HepG2 (cell line): ENCODE measurements around the gene GNA12. TPM values are rescaled to one million over a fixed set of nuclear protein-coding genes. Genes with fewer than 3 reads are reported as not detected.

Experiments used
- BHLHE40 ChIP-seq: IDR thresholded peaks from 2 replicates; pipeline ENCODE4 v1.6.1; 2011; ENCODE audit warnings: low read length, improper control_type of control experiment
- BORCS8-MEF2B ChIP-seq: sonication (generic); formaldehyde crosslinking; IDR thresholded peaks from 2 replicates; pipeline ENCODE4 v1.8.0; 2022; ENCODE audit warnings: mild to moderate bottlenecking, missing genetic modification reagents
- BRF2 ChIP-seq: sonication (generic); formaldehyde crosslinking; IDR thresholded peaks from 2 replicates; pipeline ENCODE4 v1.8.1; 2022; ENCODE audit warnings: mild to moderate bottlenecking, missing genetic modification reagents
- CBX1 ChIP-seq: IDR thresholded peaks from one replicate; pipeline ENCODE4 v1.6.1; 2016; ENCODE audit warnings: antibody characterized with exemption, low read depth
- MED13 ChIP-seq: sonication (generic); formaldehyde crosslinking; IDR thresholded peaks from 2 replicates; pipeline ENCODE4 v1.5.0; 2020; ENCODE audit warnings: missing genetic modification reagents
- MIER2 ChIP-seq: IDR thresholded peaks from 2 replicates; pipeline ENCODE4 v1.6.1; 2016; ENCODE audit warnings: missing biosample characterization, missing genetic modification reagents
- MYC ChIP-seq: sonication (generic); formaldehyde crosslinking; IDR thresholded peaks from 2 replicates; pipeline ENCODE4 v1.9.0; 2021; ENCODE audit warnings: missing genetic modification reagents, borderline replicate concordance
- NPAS2 ChIP-seq: sonication (generic); formaldehyde crosslinking; IDR thresholded peaks from 2 replicates; pipeline ENCODE4 v1.8.0; 2022; ENCODE audit warnings: mild to moderate bottlenecking, missing genetic modification reagents, borderline replicate concordance
- NR3C1 ChIP-seq: sonication (generic); formaldehyde crosslinking; IDR thresholded peaks from 2 replicates; pipeline ENCODE4 v1.4.0; 2020; ENCODE audit warnings: missing genetic modification reagents
- PLRG1 ChIP-seq: fragments of 450-650 bp; conservative IDR thresholded peaks from 2 replicates; pipeline ENCODE4 v1.6.1; 2016
- RAD21 ChIP-seq: fragments of 450-650 bp; formaldehyde crosslinking; IDR thresholded peaks from 2 replicates; pipeline ENCODE4 v1.5.0; 2020; ENCODE audit warnings: mild to moderate bottlenecking
- SRF ChIP-seq: IDR thresholded peaks from 2 replicates; pipeline ENCODE4 v1.6.1; 2011; ENCODE audit warnings: mild to moderate bottlenecking, low read depth, low read length, moderate library complexity
- SRSF4 ChIP-seq: fragments of 200-400 bp; formaldehyde crosslinking; IDR thresholded peaks from one replicate; pipeline ENCODE4 v1.6.1; 2018; ENCODE audit warnings: mild to moderate bottlenecking, low read depth, low read length, moderate library complexity; ENCODE audit not compliant: poor library complexity, severe bottlenecking
- TCF7 ChIP-seq: sonication (generic); IDR thresholded peaks from 2 replicates; pipeline ENCODE4 v1.6.1; 2016; ENCODE audit warnings: antibody characterized with exemption, low read depth
- TRIM24 ChIP-seq: sonication (generic); formaldehyde crosslinking; IDR thresholded peaks from 2 replicates; pipeline ENCODE4 v1.8.0; 2022; ENCODE audit warnings: mild to moderate bottlenecking, missing genetic modification reagents
- ZNF101 ChIP-seq: sonication (generic); formaldehyde crosslinking; IDR thresholded peaks from 2 replicates; pipeline ENCODE4 v1.4.0; 2020; ENCODE audit warnings: mild to moderate bottlenecking, low read depth, missing genetic modification reagents, borderline replicate concordance
- ZNF468 ChIP-seq: sonication (generic); formaldehyde crosslinking; IDR thresholded peaks from 2 replicates; pipeline ENCODE4 v1.8.0; 2022; ENCODE audit warnings: mild to moderate bottlenecking, moderate library complexity, missing genetic modification reagents
- ZNF546 ChIP-seq: sonication (generic); formaldehyde crosslinking; conservative IDR thresholded peaks from 2 replicates; pipeline ENCODE4 v1.8.1; 2023; ENCODE audit warnings: mild to moderate bottlenecking, missing genetic modification reagents
- polyA plus RNA-seq, 8 experiments: library from polyadenylated mRNA; depleted of rRNA in 3 of 8; stranded (reverse) in 7 of 8; unstranded in 1 of 8; fragments of >200 nt; fragmentation: Illumina TruSeq in 4 of 8; extraction: Trizol in 4 of 8; gene quantifications; 2 replicates each; pipeline versions ENCODE4 v1.2.1 to v1.2.3, GENCODE V29; 2011 to 2016; ENCODE audit warnings: low read depth in 4 of 8, missing spikeins in 1 of 8, mixed read lengths in 1 of 8; ENCODE audit not compliant: insufficient read depth in 1 of 8
- total RNA-seq, 5 experiments: library from RNA; depleted of rRNA; stranded (reverse); fragments of >200 nt; fragmentation: Illumina TruSeq; extraction: Trizol; gene quantifications; 2 replicates each; pipeline ENCODE4 v1.2.3, GENCODE V29; 2016; ENCODE audit warnings: low read depth in 1 of 5
- TF ChIP-seq, protein P1 (sequence below): sonication (generic); formaldehyde crosslinking; IDR thresholded peaks from 2 replicates; pipeline ENCODE4 v1.5.0; 2020; ENCODE audit warnings: mild to moderate bottlenecking, missing genetic modification reagents, moderate library complexity
- TF ChIP-seq, protein P2 (sequence below): IDR thresholded peaks from 2 replicates; pipeline ENCODE4 v1.6.1; 2012; ENCODE audit warnings: inconsistent platforms
- TF ChIP-seq, protein P3 (sequence below): sonication (generic); formaldehyde crosslinking; IDR thresholded peaks from 2 replicates; pipeline ENCODE4 v1.4.0; 2020; ENCODE audit warnings: missing genetic modification reagents, borderline replicate concordance
- TF ChIP-seq, protein P4 (sequence below): fragments of 450-650 bp; IDR thresholded peaks from 2 replicates; pipeline ENCODE4 v1.6.1; 2016

Gene GNA12
- total and polyA plus RNA-seq, 2 of the 13 experiments (the other 11 are each of a cell fraction or from before 2014, with no cell fraction given), result 16.2 to 50.9 TPM

DNA sequence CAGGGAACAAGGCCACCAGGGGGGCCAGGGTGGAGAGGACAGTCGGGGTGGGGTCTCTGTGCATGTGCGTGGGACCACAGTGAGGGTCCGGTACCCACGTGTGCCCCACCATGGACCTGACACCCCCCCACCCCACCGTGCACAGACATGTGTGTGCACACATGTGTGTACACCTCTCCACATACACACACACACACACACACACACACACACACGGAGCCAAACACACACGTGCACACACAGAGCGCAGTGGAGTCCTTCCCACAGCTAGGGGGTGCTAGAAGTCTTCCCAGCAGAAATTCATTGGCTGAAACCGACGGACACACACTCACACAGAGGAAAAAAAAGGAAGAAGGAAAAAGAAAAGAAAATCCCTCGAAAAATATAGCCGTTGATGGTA, 42.8 kb upstream of the GNA12 start (continued):
- TF ChIP-seq, protein P1, sequence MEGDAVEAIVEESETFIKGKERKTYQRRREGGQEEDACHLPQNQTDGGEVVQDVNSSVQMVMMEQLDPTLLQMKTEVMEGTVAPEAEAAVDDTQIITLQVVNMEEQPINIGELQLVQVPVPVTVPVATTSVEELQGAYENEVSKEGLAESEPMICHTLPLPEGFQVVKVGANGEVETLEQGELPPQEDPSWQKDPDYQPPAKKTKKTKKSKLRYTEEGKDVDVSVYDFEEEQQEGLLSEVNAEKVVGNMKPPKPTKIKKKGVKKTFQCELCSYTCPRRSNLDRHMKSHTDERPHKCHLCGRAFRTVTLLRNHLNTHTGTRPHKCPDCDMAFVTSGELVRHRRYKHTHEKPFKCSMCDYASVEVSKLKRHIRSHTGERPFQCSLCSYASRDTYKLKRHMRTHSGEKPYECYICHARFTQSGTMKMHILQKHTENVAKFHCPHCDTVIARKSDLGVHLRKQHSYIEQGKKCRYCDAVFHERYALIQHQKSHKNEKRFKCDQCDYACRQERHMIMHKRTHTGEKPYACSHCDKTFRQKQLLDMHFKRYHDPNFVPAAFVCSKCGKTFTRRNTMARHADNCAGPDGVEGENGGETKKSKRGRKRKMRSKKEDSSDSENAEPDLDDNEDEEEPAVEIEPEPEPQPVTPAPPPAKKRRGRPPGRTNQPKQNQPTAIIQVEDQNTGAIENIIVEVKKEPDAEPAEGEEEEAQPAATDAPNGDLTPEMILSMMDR (CRISPR knock-in tag), result peak; percentile 93
- TF ChIP-seq RAD21 (CRISPR knock-in tag), result peak; percentile 78
- TF ChIP-seq, protein P2, sequence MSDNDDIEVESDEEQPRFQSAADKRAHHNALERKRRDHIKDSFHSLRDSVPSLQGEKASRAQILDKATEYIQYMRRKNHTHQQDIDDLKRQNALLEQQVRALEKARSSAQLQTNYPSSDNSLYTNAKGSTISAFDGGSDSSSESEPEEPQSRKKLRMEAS, result peak; percentile 42; the same call in 1 of the 2 replicates
- no peak for TF ChIP-seq ZNF101 (CRISPR knock-in tag)
- no peak for TF ChIP-seq TCF7
- TF ChIP-seq MIER2 (CRISPR knock-in tag), result no peak
- TF ChIP-seq, protein P3, sequence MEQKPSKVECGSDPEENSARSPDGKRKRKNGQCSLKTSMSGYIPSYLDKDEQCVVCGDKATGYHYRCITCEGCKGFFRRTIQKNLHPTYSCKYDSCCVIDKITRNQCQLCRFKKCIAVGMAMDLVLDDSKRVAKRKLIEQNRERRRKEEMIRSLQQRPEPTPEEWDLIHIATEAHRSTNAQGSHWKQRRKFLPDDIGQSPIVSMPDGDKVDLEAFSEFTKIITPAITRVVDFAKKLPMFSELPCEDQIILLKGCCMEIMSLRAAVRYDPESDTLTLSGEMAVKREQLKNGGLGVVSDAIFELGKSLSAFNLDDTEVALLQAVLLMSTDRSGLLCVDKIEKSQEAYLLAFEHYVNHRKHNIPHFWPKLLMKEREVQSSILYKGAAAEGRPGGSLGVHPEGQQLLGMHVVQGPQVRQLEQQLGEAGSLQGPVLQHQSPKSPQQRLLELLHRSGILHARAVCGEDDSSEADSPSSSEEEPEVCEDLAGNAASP (CRISPR knock-in tag), result no peak
- no peak for TF ChIP-seq BRF2 (CRISPR knock-in tag)
- TF ChIP-seq MED13, result no peak
- TF ChIP-seq MYC (CRISPR knock-in tag), result peak; percentile 27; the same call in 1 of the 2 replicates
- peak; percentile 91 for TF ChIP-seq BHLHE40
- no peak for TF ChIP-seq NPAS2
- TF ChIP-seq PLRG1, result no peak
- TF ChIP-seq TRIM24, result no peak
- no peak for TF ChIP-seq NR3C1 (CRISPR knock-in tag)
- TF ChIP-seq BORCS8-MEF2B, result no peak
- TF ChIP-seq, protein P4, sequence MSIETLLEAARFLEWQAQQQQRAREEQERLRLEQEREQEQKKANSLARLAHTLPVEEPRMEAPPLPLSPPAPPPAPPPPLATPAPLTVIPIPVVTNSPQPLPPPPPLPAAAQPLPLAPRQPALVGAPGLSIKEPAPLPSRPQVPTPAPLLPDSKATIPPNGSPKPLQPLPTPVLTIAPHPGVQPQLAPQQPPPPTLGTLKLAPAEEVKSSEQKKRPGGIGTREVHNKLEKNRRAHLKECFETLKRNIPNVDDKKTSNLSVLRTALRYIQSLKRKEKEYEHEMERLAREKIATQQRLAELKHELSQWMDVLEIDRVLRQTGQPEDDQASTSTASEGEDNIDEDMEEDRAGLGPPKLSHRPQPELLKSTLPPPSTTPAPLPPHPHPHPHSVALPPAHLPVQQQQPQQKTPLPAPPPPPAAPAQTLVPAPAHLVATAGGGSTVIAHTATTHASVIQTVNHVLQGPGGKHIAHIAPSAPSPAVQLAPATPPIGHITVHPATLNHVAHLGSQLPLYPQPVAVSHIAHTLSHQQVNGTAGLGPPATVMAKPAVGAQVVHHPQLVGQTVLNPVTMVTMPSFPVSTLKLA, result peak; percentile 80
- TF ChIP-seq ZNF468, result no peak
- TF ChIP-seq ZNF546 (CRISPR knock-in tag), result no peak
- no peak for TF ChIP-seq CBX1
- no peak for TF ChIP-seq SRSF4
- no peak for TF ChIP-seq SRF
